ENCODE results near the gene USPL1.

The USPL1 gene

DNA sequence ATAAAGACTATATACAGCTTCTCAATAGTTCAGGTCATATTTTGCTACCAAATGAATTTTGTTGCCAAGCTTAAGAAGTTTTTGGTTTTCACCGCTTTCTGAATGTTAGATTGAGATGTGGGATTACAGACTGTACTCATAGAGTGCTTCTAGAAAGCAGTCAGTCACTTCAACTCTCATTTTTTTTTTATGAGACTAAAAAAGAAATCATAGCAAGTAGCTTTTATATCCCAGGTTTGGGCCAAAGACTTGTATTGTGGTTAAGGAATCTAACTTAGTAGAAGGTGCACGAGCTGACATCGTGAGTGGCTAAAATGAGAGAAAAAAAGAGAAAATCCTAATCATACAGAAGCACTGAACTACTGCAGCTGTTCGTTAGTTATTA is 2.2 kb upstream of the USPL1 start:
- Histone ChIP-seq H3K9me3 (ENCODE audit: control insufficient read depth in 5 of 5, low read length in 5 of 5) (no peaks in the 10 kb centered on the region), H3K4me3 (ENCODE audit: low read depth in 1 of 5, low read length in 5 of 5) (peak overlapping the region; percentile 80 to 97 (median 86)), H3K9ac (ENCODE audit: low read length in 5 of 5) (peak overlapping the region; percentile 93 to 100 (median 99)), H3K36me3 (ENCODE audit: control insufficient read depth in 5 of 5, insufficient read depth in 5 of 5, low read length in 5 of 5) (peaks cover 0 to 3% (median 0%) of the 10 kb centered on the region in 5 donors), H3K27me3 (ENCODE audit: control insufficient read depth in 5 of 5, insufficient read depth in 4 of 5, low read length in 5 of 5) (no peaks in the 10 kb centered on the region), H3K27ac (ENCODE audit: low read depth, low read length) (peak overlapping the region; percentile 100), H3K4me1 (ENCODE audit: control insufficient read depth in 5 of 5, insufficient read depth in 5 of 5, low read length in 5 of 5) (peaks cover 3 to 42% (median 36%) of the 10 kb centered on the region in 5 donors)

DNA sequence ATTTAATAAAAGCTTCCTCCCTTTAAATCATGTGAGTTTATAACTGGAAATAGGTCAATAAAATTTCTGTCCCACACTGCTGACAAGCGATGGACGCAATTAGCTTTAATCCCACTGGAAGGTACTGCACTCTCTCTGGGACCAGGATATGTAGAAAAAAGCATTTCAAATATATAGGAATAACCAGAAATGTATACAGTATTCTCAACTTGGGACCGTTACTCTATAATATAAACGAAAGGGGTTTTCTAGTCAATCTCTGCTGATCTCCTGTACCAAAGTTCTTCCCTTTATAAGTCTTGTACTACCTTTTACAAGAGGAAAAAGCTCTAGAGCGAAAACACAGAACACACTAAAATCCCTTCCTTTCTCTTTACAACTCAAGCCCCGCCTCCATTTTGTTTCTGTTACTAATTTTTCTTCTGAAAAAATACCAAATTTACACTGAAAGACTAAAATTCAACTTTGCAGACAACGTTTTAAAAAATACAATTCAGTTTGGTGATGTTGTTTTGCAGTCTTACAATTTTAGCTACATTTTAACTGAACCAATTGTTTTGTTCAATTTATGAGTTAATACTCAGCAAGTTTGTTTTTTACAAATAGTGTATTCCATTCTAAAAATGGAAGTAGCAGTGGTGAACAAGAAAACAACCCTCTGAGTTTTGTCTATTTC is 1.7 kb upstream of the USPL1 start:
- Histone ChIP-seq H3K27ac (ENCODE audit: low read depth, low read length) (peak overlapping the region; percentile 100), H3K27me3 (ENCODE audit: control insufficient read depth in 5 of 5, insufficient read depth in 4 of 5, low read length in 5 of 5) (no peaks in the 10 kb centered on the region), H3K36me3 (ENCODE audit: control insufficient read depth in 5 of 5, insufficient read depth in 5 of 5, low read length in 5 of 5) (peaks cover 0 to 3% (median 0%) of the 10 kb centered on the region in 5 donors), H3K4me1 (ENCODE audit: control insufficient read depth in 5 of 5, insufficient read depth in 5 of 5, low read length in 5 of 5) (peaks cover 3 to 44% (median 38%) of the 10 kb centered on the region in 5 donors), H3K9me3 (ENCODE audit: control insufficient read depth in 5 of 5, low read length in 5 of 5) (no peaks in the 10 kb centered on the region), H3K4me3 (ENCODE audit: low read depth in 1 of 5, low read length in 5 of 5) (peak overlapping the region; percentile 80 to 97 (median 86)), H3K9ac (ENCODE audit: low read length in 5 of 5) (peak overlapping the region; percentile 93 to 100 (median 99))

DNA sequence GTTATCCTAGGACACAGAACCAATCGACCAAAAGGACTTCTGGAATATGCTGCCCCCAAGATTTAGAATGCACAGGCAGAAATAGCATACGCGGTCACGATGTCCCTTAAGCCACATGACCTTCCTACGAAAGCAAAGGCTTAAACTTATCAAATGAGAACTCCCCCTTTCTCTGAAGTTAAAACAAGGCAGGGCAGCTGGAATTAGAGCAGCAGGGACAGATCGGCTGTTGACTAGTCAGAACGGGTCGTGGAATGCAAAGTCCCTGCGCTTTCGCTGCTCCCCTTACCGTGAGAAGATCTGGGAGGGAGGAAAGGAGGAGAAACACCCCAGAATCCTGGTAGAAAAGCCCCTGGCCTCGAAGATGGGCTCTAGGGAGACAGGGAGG is 799 bp upstream of the USPL1 start:
- H3K27me3 ChIP-seq (ENCODE audit: control insufficient read depth in 5 of 5, insufficient read depth in 4 of 5, low read length in 5 of 5), result no peaks in the 10 kb centered on the region
- H3K36me3 ChIP-seq (ENCODE audit: control insufficient read depth in 5 of 5, insufficient read depth in 5 of 5, low read length in 5 of 5), result peaks cover 0 to 7% (median 0%) of the 10 kb centered on the region in 5 donors
- H3K4me1 ChIP-seq (ENCODE audit: control insufficient read depth in 5 of 5, insufficient read depth in 5 of 5, low read length in 5 of 5), result peaks cover 3 to 44% (median 38%) of the 10 kb centered on the region in 5 donors
- H3K9ac ChIP-seq (ENCODE audit: low read length in 5 of 5), result peak overlapping the region; percentile 93 to 100 (median 99)
- peak overlapping the region; percentile 100 for H3K27ac ChIP-seq (ENCODE audit: low read depth, low read length)
- peak overlapping the region; percentile 80 to 97 (median 86) for H3K4me3 ChIP-seq (ENCODE audit: low read depth in 1 of 5, low read length in 5 of 5)
- no peaks in the 10 kb centered on the region for H3K9me3 ChIP-seq (ENCODE audit: control insufficient read depth in 5 of 5, low read length in 5 of 5)

DNA sequence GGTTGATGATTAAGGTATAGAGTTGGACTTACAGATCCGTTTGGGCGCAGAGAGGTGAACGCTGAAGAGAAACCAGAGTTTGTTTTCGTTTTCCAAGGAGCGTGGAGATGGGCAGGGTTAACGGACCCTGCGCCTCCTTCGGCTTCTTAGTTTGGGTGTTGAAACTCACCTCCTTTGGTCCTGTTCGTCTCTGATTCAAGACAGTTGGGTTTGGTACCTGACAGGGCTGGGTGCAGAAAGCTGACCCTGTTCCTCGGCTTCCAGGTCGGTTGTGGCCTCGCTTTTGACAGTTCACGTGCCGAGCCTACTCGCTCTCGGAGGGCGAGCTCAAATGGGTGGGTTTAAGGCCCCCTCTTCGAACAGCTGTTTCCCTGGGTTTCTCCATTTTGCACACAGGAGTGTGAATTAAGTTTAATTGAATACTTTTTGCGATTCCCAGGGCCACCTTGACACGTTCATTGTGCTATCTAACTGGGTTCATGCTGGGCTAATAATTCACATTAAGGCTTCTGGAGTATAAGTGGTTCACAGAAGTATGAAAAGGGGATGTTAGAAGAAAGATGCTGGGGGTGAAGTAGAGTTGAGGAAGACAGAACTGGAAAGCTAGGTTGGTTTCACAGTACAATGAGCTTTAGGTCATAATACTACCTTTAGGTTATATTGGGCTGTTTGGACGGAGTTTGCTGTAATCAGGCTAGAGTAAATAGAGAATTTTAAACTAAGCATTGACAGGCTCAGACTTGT is 638 bp downstream of the USPL1 start:
- H3K4me3 ChIP-seq (ENCODE audit: low read depth in 1 of 5, low read length in 5 of 5), result peak overlapping the region; percentile 75 to 98 (median 93)
- H3K4me1 ChIP-seq (ENCODE audit: control insufficient read depth in 5 of 5, insufficient read depth in 5 of 5, low read length in 5 of 5), result peaks cover 3 to 44% (median 39%) of the 10 kb centered on the region in 5 donors
- no peaks in the 10 kb centered on the region for H3K9me3 ChIP-seq (ENCODE audit: control insufficient read depth in 5 of 5, low read length in 5 of 5)
- peak overlapping the region; percentile 100 for H3K27ac ChIP-seq (ENCODE audit: low read depth, low read length)
- no peaks in the 10 kb centered on the region for H3K27me3 ChIP-seq (ENCODE audit: control insufficient read depth in 5 of 5, insufficient read depth in 4 of 5, low read length in 5 of 5)
- peaks cover 5 to 16% (median 6%) of the 10 kb centered on the region in 5 donors for H3K36me3 ChIP-seq (ENCODE audit: control insufficient read depth in 5 of 5, insufficient read depth in 5 of 5, low read length in 5 of 5)
- peak overlapping the region; percentile 81 to 95 (median 89) for H3K9ac ChIP-seq (ENCODE audit: low read length in 5 of 5)

DNA sequence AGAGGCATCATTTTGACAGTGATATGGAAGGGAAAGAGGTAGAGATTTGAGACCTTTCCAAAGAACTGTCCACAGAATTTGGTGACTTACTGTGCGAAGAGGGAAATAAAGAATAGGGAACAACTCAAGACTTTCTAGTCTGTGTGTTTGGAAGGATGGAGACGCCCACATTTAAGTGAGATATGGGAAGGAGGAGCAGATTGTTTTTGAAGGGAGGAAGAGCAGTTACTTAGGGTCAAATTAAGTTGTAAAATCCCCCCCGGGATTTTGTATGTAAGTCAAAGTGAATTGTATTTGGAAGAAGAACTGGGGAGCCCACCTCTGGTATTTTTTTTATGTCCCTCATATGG is 1.2 kb downstream of the USPL1 start:
- Histone ChIP-seq H3K9ac (ENCODE audit: low read length in 5 of 5) (peak overlapping the region in 3 of 5 donors; percentile 81 to 95 (median 93)), H3K4me1 (ENCODE audit: control insufficient read depth in 5 of 5, insufficient read depth in 5 of 5, low read length in 5 of 5) (peaks cover 3 to 44% (median 39%) of the 10 kb centered on the region in 5 donors), H3K9me3 (ENCODE audit: control insufficient read depth in 5 of 5, low read length in 5 of 5) (no peaks in the 10 kb centered on the region), H3K27me3 (ENCODE audit: control insufficient read depth in 5 of 5, insufficient read depth in 4 of 5, low read length in 5 of 5) (no peaks in the 10 kb centered on the region), H3K27ac (ENCODE audit: low read depth, low read length) (peak overlapping the region; percentile 100), H3K4me3 (ENCODE audit: low read depth in 1 of 5, low read length in 5 of 5) (peak overlapping the region; percentile 75 to 98 (median 93)), H3K36me3 (ENCODE audit: control insufficient read depth in 5 of 5, insufficient read depth in 5 of 5, low read length in 5 of 5) (peaks cover 7 to 13% (median 11%) of the 10 kb centered on the region in 5 donors)

DNA sequence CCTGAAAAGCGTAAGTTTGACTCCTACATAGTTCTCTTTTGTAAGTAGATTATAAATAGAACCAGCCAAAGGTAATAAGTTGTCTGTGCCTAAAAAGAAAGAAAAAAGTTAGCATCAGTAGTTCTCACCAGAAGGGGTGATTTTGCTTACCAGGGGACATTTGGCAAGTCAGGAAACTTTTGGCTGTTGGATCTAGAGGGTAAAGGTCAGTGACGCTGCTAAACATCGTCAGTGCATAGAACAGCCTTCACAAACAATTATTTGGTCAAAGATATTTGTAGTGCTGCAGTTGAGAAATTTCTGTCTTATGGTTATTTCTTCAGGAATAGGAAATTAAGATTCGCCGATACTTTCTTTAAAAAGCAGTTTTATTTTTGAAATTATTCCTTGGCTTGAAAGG is 2.0 kb downstream of the USPL1 start:
- peak overlapping the region; percentile 23 to 98 (median 55) for H3K4me3 ChIP-seq (ENCODE audit: low read depth in 1 of 5, low read length in 5 of 5)
- peak overlapping the region; percentile 10 to 93 (median 44) for H3K9ac ChIP-seq (ENCODE audit: low read length in 5 of 5)
- no peaks in the 10 kb centered on the region for H3K9me3 ChIP-seq (ENCODE audit: control insufficient read depth in 5 of 5, low read length in 5 of 5)
- H3K27me3 ChIP-seq (ENCODE audit: control insufficient read depth in 5 of 5, insufficient read depth in 4 of 5, low read length in 5 of 5), result no peaks in the 10 kb centered on the region
- peak overlapping the region; percentile 100 for H3K27ac ChIP-seq (ENCODE audit: low read depth, low read length)
- H3K4me1 ChIP-seq (ENCODE audit: control insufficient read depth in 5 of 5, insufficient read depth in 5 of 5, low read length in 5 of 5), result peaks cover 3 to 46% (median 41%) of the 10 kb centered on the region in 5 donors
- peaks cover 12 to 19% (median 15%) of the 10 kb centered on the region in 5 donors for H3K36me3 ChIP-seq (ENCODE audit: control insufficient read depth in 5 of 5, insufficient read depth in 5 of 5, low read length in 5 of 5)

DNA sequence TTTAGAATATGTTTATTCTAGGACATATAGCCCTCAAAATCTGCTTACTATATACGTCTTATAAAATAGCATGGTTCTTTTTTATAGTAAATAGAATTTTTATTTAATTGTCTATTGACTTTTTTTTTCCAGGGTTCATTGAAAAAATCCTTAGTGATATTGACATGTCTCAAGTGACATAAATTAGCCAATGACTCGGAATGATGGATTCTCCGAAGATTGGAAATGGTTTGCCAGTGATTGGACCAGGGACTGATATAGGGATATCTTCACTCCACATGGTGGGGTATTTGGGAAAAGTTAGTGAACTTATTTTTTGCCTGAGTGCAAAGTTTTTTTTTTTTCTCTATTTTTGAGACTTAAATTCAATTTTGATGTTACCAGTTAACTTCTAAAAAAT is 3.2 kb downstream of the USPL1 start:
- Histone ChIP-seq H3K36me3 (ENCODE audit: control insufficient read depth in 5 of 5, insufficient read depth in 5 of 5, low read length in 5 of 5) (peaks cover 13 to 21% (median 15%) of the 10 kb centered on the region in 5 donors), H3K27ac (ENCODE audit: low read depth, low read length) (peak overlapping the region; percentile 100), H3K9me3 (ENCODE audit: control insufficient read depth in 5 of 5, low read length in 5 of 5) (no peaks in the 10 kb centered on the region), H3K4me3 (ENCODE audit: low read depth in 1 of 5, low read length in 5 of 5) (no peak overlapping the region), H3K27me3 (ENCODE audit: control insufficient read depth in 5 of 5, insufficient read depth in 4 of 5, low read length in 5 of 5) (no peaks in the 10 kb centered on the region), H3K9ac (ENCODE audit: low read length in 5 of 5) (peak overlapping the region in 2 of 5 donors; percentile 53 to 93), H3K4me1 (ENCODE audit: control insufficient read depth in 5 of 5, insufficient read depth in 5 of 5, low read length in 5 of 5) (peaks cover 3 to 40% (median 34%) of the 10 kb centered on the region in 5 donors)

DNA sequence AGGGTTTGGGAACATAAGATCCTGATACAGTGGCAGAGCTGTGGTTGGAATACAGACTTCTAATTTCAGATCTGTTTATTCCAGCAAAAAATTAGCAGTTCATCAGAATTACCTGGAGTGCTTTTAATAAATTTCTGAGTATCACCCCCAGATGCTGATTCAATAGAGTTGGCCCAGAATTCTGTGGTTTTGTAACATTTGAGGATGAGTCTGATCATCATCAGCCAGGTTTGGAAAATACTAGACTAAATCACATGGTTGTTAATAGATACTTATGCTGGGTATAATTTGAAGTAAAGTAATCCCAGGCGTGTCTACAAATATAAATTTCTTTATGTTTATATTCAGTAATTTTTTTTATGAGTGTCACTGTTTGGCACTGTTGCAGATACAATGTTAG is 4.8 kb downstream of the USPL1 start:
- Histone ChIP-seq H3K4me1 (ENCODE audit: control insufficient read depth in 5 of 5, insufficient read depth in 5 of 5, low read length in 5 of 5) (peaks cover 3 to 37% (median 28%) of the 10 kb centered on the region in 5 donors), H3K9me3 (ENCODE audit: control insufficient read depth in 5 of 5, low read length in 5 of 5) (no peaks in the 10 kb centered on the region), H3K4me3 (ENCODE audit: low read depth in 1 of 5, low read length in 5 of 5) (no peak overlapping the region), H3K36me3 (ENCODE audit: control insufficient read depth in 5 of 5, insufficient read depth in 5 of 5, low read length in 5 of 5) (peaks cover 13 to 21% (median 15%) of the 10 kb centered on the region in 5 donors), H3K9ac (ENCODE audit: low read length in 5 of 5) (no peak overlapping the region), H3K27me3 (ENCODE audit: control insufficient read depth in 5 of 5, insufficient read depth in 4 of 5, low read length in 5 of 5) (no peaks in the 10 kb centered on the region), H3K27ac (ENCODE audit: low read depth, low read length) (no peak overlapping the region)

DNA sequence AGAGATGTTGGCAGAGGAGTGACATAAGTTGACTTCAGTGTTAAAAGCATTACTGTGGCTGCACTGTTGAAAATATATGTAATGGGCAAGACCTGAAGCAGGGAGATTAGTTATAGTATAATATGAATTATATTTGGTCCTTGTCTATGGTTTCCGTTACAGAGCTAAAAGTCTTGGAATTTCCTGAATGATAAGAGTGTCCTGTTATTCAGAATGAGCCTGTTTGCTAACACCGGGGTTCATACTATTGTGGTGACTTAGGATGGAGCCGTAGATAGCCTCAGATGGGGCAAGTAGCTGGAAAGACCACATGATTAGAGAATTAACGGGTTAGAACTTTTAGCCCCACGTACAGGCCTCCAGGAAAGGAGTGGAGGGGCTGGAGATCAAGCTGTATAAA is 5.7 kb downstream of the USPL1 start:
- peaks cover 3 to 34% (median 26%) of the 10 kb centered on the region in 5 donors for H3K4me1 ChIP-seq (ENCODE audit: control insufficient read depth in 5 of 5, insufficient read depth in 5 of 5, low read length in 5 of 5)
- no peak overlapping the region for H3K4me3 ChIP-seq (ENCODE audit: low read depth in 1 of 5, low read length in 5 of 5)
- no peak overlapping the region for H3K27ac ChIP-seq (ENCODE audit: low read depth, low read length)
- peaks cover 13 to 22% (median 15%) of the 10 kb centered on the region in 5 donors for H3K36me3 ChIP-seq (ENCODE audit: control insufficient read depth in 5 of 5, insufficient read depth in 5 of 5, low read length in 5 of 5)
- H3K9ac ChIP-seq (ENCODE audit: low read length in 5 of 5), result no peak overlapping the region
- H3K27me3 ChIP-seq (ENCODE audit: control insufficient read depth in 5 of 5, insufficient read depth in 4 of 5, low read length in 5 of 5), result no peaks in the 10 kb centered on the region
- H3K9me3 ChIP-seq (ENCODE audit: control insufficient read depth in 5 of 5, low read length in 5 of 5), result no peaks in the 10 kb centered on the region

DNA sequence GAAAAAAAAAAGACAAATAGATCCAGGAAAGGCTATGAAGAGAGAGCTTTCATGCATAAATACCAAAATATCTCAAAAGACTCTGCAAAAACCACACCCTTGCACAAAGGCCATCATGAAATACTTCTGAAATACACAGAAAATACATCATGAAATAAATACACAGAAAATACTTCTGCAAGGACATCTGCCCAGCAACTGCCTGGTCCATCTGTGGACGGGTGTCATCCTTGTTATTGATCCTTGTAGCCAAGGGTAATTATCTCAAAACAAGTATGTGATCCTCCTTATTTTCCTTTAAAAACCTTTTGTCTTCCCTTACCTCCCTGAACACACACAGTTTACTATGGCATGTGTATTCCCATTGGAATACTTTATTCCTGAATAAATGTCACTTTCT is 6.9 kb downstream of the USPL1 start:
- H3K36me3 ChIP-seq (ENCODE audit: control insufficient read depth in 5 of 5, insufficient read depth in 5 of 5, low read length in 5 of 5), result peaks cover 13 to 32% (median 24%) of the 10 kb centered on the region in 5 donors

More for the DNA sequence above, 6.9 kb downstream of the USPL1 start:
- Histone ChIP-seq H3K4me1 (ENCODE audit: control insufficient read depth in 5 of 5, insufficient read depth in 5 of 5, low read length in 5 of 5) (peaks cover 2 to 31% (median 17%) of the 10 kb centered on the region in 5 donors), H3K9ac (ENCODE audit: low read length in 5 of 5) (no peak overlapping the region), H3K4me3 (ENCODE audit: low read depth in 1 of 5, low read length in 5 of 5) (no peak overlapping the region), H3K9me3 (ENCODE audit: control insufficient read depth in 5 of 5, low read length in 5 of 5) (no peaks in the 10 kb centered on the region), H3K27ac (ENCODE audit: low read depth, low read length) (no peak overlapping the region), H3K27me3 (ENCODE audit: control insufficient read depth in 5 of 5, insufficient read depth in 4 of 5, low read length in 5 of 5) (no peaks in the 10 kb centered on the region)
